Stimulated activated CD8-positive, alpha-beta memory T cell treated with anti-CD3 and anti-CD28 coated beads, Interleukin-2, amount 100 ng/mL, for 48 hours (primary cell): Measurements from ENCODE around the gene ARHGAP15.

Experiments
- DNase-seq, 2 donors: peaks; one replicate each; pipeline ENCODE4 v3.0.0-alpha.2; 2020; ENCODE audit warnings: low read depth in 2 of 2

The ARHGAP15 gene

DNA sequence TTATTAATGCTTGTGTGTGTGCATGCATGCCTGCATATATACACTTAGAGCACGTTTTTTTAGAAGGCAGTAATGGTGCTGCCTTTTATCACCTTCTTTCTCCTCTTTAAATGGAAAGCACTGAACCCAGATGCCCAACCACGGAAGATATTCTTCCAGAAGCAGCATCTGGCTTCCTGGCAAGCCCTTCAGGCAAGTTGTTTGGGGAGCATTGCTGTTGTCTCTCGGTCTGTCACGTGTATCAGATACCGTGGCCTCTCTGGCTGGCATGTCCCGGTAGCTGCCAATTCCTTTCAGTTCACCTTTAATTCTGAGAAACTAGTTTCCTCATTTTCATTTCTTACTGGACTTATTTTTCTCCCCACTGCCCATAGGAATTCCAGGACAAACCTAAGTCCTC lies 587.8 kb downstream of the ARHGAP15 start:
- DNase-seq = no peak

DNA sequence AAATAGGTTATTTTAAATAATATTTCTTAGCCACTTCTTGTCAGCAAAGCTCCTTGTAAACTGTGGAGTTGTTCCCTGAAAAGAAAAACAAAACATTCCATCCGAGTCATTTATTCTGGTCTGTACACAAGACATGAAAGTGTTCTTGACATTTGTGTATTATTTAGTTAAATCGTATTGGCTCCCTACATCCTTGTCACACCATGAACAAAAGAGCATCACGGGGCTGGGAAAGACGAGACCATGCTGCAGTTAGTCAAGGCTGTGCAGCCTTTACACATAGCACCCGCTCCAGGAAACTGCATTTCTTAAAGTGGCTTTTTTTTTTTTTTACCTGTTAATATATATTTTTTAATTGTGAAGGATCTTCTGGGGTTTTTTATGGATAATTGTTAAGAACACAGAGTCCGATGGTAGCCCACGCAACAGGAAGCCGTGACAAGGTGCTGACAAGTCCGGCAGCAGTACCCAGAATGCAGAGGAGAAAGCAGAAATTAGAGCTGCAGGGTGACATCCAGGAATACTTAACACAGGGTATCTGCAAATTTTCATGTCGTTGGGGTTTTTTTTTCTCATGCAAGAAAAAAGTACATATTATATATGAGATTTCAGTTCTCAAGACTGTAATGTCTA lies 588.4 kb downstream of the ARHGAP15 start:
- no peak for DNase-seq

DNA sequence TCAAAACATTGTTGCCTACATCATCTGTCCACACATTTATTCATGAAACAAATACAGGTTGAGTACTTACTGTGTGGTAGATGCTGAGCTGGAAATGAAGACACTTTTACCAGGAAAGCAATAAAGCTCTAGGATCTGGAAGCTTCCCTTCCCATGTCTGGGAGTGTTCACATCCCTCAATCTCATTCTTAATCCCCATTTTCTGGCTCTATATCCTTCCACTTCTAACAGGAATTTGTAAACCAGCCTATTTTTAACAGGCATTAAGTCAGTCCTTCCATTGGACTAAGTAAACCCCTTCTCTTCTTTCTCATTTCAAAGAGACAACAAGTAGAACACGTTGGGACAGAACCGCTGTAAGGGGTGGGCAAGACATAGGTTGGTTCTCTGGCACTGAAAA lies 589.5 kb downstream of the ARHGAP15 start:
- DNase-seq = no peak

DNA sequence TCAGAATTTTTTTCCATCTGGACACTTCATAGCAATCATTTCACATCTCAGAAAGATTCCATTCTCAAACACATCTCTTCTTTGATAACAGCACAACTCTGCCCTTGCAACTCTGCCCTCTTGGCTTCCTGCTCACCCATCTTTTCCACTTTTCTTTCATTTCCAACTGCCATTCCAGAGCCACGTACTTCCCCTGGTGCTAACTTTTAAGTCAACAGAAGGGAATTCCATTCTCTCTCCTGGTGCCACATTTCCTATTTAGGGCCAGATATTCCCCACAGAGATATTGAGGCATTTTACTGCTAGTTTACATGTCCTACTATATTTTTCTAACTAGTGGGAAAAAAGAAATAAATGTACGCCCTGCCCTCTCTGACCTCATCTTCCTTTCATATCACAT lies 590.2 kb downstream of the ARHGAP15 start:
- DNase-seq = no peak

DNA sequence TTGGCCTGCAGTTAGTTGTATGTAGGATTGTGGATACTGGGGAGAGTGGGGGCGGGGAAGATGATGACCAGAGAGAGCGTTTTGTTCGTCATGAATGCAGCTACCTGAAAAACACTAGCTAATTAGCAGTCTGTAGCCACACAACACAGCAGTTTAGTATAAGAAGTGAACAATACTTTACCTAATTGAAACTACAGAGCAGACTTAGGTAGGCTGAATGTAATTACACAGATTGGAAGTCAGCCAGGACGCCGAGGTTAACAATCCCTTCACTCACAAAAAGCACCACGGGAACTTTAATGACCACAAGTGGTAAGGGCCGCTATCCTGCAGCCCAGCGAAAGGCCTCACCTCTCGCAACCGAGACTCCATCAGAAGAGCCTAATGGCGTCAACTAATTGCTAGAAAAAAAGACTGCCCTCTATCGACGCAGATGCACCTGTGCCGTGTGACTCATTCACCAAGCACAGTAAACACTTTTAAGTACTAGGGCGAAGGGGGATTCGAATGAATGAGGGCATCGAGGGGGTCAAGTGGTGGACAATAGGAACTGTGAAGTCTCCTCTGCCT lies 591.0 kb downstream of the ARHGAP15 start:
- DNase-seq = no peak

DNA sequence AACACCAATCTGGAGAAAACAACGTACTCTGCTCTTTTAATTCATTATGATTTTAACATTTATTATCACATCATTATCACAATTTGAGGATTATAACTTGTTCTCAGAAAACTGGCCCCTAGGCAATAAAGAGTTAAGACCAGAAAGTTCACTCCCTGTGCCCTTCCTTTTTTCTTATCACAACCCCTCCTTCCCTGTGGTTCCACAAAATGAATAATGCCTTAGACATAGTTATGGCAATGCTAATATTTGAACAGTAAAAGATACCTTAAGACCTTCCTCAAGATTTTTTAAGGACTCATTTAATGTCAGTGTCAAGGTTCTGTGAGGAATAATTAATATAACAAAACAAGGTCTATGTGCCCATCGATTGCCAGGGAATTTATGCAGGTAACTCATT lies 596.2 kb downstream of the ARHGAP15 start:
- DNase-seq = no peak

DNA sequence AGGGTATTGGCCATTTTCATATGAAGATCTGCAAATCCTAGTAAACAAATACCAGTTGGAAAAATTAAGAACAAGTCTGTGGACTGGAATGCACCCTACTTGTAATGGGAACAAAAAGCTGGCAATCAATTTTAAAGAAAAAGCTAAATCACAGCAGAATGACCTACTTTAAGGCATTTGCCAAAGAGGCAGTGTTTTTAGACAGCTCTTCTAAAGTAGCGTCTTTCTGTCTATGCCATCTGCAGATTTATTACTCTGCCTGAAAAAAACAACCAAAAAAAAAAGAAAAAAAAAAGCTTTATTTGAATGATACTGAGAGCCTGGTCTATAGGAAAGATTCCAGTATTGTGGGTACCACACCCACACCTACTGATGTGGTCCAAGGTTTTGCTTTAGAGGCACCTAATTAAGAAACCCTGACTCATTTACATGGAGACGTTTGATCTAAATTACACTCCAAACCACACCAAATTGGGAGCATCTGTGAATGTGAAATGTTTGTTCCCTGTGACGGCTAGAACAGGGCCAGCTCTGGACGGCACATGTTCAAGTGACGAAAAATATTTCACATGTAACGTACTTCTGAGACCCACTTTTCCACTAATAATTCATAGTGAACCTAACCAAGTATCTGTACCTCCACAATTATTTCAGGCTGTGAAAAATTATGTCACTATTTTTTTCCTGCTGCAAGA lies 597.1 kb downstream of the ARHGAP15 start:
- no peak for DNase-seq

DNA sequence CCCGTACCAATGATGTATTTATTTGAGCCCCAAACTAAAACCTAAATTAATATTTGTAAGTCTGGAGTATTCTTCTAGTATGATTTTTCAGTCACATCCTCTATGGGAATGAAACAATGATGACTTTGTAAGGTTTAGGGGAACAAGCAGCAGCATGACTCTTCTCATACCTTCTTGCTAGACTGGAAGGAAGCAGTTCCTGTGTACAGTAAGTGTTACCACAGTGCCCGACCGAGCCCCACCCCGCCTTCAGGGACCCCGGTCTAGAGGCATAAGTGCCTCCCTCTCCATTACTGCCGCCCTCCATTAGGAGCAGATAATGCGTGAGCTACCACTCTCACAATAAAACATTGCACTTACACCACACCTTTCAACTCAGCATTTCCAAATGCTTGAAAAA lies 599.3 kb downstream of the ARHGAP15 start:
- DNase-seq = no peak

DNA sequence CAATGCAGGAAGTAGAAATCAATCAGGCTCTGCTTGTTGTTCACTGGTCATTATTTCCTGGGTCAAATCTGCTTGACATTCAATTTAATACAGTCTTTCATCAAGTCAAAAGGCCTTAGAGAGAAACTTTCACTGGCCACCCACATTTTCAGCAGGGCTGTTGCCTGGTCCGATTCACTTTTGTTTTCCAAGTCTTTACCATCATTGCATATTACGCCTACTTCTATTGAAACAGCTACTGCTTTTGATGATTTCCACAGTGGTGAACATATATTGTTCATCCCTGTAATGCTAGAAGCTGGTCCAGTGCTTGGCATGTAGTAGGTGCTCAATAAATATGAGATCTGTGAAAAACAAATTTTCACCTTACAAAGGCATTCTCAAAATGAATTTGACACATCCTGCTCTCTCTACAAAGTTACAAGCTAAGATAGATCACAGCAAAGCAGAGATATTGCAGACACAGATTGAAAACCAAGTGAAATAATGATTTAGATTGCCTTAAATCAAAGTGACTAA lies 600.1 kb downstream of the ARHGAP15 start:
- DNase-seq = no peak

DNA sequence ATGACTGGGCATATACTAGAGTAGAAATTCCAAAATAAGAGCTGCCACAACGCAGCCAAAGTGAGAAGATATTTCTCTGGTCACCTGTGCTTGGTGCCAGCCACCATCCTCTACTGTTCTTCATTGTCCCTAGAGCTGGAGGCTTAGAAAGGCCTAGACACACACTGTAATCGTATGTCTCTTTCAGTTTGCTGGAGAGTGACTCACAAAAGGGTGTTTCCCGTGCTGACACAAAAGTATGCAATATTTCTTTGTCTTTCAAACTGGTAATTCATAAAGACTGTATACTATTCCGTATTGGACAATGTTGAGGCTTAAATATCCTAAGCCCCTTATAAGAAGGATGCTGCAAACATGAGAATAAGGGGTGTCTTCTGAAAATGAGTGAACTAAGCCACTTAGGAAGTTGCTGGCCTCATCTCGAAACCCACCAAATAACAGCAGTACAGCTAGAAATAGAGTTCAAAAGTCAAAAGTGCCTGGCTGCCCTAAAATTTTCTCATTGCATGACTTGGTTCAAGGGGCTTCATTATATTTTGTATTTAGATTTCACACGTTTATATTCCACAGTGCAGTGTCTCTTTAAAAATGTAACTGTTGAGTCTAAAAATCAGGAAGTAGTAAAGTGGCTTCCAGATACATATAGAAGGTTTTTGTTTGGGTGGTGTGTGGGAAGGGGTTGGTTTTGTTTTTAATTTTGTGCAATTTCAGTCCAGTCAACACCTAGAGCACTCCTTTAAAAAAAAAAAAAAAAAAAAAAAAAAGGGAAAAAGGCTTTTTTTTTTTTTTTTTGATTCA lies 601.1 kb downstream of the ARHGAP15 start:
- no peak for DNase-seq

DNA sequence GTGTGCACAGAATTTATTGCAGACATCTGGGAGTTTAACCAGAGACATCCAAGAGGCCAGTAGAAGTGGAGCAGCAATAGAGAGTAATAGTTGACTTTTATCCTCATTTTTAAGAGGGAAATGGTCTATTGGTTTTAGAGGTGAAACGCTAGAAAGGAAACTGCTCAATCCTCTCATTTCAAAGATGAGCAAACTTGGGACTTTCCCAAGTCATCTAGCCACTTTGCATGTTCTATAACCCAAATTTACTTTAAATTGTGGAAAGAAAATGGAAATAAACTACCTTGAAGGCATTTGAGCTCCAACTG lies 601.7 kb downstream of the ARHGAP15 start:
- no peak for DNase-seq

DNA sequence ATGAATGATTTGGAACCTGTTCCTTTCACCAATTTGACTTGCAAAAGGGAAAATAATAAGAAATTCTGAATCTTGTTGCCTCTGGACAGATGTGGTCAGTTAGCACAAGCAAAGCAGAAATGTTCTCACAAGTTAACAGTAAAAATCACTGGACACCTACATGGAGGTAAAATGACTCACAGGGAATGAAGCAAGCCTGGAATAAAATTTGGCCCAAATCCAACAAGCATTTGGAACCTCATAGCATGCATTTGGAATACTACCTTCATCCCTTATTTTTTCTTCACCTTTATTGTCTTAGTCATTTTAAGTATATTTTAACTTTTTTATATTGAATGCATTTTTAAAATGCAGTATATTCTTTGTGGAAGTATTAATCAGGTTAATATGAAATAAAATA lies 602.9 kb downstream of the ARHGAP15 start:
- DNase-seq = no peak

DNA sequence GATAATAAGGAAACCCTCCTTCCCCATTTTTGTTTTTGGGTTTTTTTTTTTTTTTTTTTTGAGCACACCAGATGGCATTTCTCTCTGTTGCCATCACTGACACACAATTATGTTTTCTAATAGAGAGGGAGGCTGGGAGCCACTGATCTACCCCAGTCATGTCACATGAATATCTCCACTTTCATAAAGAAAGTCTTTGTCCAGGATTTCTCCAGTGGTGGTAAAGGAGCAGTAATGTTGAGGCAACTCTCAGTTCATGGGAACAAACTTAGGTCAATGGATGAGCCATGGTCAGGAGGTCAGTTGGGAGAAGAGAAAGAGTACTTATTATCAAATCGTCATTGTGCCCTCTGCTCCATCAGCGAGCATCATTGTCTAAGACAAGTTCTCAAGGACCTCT lies 603.7 kb downstream of the ARHGAP15 start:
- no peak for DNase-seq

DNA sequence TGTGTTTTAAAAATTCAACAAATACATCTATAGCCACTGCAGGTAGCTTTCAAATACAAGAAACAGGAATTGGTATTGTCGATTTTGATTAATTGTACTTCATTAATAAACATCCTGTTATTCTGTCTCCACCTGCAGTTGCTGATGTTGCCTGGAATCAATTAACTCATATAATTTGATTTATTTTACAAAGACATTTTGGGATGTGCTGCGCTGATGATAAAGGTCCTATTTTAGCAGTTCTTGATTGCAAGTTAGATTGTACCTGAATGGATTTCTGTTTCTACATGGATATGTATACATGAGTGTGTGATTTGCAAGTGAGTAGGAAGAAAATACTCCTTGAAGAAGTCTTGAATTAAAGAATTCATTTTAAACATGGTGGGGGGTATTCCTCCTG lies 605.3 kb downstream of the ARHGAP15 start:
- no peak for DNase-seq

DNA sequence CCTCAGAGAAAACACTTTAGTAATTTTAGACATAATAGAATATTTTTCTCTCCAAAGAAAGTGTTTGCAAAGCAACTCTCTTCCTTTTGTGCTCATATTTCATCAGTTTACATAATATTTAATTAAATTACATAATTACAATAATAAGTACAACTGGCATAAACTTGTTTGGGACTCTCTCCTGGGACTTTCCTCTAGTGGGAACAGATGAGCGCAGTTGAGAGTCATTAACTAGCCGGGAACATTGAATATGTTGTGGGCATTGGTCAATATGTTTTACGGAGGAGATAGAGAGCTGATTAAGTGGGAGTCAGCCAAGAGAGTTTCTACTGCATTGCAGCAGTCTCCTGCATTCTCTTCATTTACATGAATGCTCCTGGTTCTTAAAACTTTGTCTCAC lies 607.7 kb downstream of the ARHGAP15 start:
- DNase-seq = no peak

DNA sequence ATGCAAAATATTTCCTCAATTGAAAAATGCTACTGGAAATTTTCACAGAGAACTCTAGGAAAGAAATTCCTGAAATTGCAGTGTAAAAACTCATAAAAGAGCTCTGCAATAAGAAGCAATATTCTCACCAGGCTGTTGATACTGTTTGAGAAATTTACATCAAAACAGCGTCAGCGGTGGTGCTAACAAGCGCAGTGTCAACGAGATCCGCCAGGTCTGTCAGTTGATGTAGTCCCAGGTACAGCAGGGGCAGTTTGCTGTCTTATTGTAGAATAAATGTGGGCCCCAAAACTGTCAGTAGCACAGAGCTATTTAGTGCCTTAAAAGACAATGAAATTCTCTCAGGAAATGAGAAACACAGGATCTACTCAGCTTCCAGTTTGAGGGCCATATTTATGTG lies 611.2 kb downstream of the ARHGAP15 start:
- no peak for DNase-seq

DNA sequence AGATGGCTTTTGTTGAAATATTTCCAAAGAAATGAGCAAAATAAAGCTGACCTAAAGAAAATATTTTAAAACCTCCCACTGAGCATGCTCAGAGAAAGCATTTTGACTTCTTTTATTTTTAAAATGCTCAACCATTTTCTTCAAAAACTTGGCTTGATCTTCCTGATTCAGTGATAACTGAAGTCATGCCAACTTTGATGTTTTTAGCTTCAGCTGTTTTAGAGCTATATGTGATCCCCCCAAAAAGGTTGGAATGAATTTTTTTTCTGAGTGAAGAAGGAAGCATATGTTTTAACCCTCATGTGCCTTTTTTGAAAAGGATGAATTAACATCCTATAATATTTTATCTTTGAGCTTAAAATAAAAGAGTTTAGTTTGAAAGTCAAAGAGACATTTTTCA lies 612.0 kb downstream of the ARHGAP15 start:
- no peak for DNase-seq

DNA sequence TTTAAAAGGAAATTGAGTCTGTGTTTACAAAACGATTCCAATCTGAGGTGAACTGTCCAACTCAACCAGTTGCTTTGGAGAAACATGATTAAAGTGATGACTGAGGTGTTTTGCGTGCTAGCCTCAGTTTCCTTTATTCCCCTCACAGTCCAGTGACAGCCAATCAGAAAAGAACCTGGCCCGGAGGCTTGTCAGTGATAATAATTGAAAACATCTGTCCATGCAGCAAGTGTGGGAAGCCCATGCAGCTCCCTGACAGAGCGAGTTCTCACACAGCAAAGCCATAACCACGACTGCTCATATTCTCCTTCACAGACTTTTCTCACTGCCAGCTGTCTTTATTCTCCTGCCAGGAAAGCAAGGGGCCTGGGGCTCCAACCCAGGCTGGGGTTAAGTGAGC lies 613.4 kb downstream of the ARHGAP15 start:
- no peak for DNase-seq

DNA sequence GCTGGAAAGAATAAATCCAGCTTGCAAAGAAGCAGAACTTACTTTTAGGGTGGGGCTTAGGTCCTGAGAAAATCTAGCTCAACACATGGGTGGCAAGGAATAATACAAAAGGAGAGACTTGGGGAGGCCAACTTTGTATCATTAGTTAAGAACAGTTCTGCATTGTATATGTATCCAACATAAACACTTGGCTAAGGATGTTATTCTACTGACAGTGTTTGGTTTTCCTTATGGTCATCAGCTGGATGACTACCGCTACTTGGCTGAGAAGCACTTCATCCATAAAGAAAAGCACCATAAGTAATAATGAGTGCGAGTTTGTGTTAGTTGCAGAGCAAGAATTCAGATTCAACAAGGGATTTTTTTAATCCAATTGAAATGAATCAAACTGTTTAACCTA lies 614.9 kb downstream of the ARHGAP15 start:
- no peak for DNase-seq

DNA sequence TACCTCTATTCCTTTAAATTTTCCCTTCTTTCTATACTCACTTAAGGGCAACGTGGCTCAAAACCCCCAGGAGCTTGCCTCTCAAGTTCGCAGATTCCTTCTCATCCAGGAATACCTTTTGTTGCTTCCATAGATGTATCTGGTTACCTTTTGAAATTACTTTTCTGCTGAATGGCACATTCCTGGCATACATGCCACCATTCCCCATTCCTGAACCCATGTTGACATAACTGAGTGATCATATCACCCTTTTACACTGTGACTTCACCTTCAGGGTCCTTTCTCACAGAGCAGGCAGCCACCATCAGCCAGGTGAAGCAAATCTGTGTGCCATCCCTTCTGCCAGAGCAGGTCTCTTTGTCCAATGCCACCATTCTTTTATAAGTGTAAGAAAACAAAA lies 615.8 kb downstream of the ARHGAP15 start:
- DNase-seq = no peak

DNA sequence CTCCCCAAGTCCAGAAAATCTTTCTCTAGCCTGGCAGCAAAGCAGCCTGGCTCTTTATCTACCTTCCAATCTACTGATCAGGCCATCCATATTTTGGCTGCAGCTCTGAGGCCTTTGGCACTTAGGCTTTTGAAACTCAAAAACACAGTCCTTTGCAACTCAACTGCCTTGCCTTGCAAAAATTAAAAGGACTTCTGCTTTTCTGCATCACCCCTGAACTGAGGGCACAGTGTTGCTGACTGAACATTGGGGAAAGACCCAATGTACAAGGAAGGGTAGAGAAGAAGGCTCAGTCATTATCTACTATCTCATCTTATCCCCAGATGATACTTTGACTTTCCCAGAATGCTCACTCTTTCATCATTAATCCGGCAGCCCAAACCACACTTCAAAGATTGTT lies 625.5 kb downstream of the ARHGAP15 start:
- no peak for DNase-seq

DNA sequence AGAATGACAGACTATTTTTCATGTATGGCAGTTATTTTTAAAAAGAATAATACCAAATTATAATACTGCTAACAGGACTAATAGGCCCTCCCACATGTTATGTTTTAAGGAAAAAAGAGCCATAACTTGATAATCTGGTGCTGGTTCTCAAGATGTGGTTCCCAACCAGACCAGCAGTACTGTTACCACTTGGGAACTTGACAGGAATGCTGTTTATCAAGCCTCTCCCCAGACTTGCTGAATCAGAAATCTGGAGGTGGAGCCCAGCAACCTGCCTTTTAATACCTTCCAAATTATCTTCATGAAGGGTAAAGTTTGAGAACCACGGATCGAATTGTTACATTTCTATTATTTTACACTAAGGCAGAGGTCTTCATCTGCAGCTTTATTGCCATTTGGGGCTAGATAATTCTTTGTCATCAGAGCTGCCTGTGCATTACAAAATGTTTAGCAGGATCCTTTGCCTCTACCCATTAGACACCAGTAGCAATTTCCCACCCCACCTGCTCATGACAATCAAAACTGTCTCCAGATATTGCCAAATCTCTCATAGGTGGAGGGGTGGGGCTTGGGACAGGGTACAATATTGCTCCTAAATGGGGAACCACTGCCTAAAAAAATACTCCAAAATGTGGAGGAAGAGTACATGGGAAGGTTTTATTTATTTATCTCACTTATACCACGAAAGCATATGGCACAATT lies 629.6 kb downstream of the ARHGAP15 start:
- no peak for DNase-seq
